Measurements from ENCODE around the gene LMX1B.

DNA sequence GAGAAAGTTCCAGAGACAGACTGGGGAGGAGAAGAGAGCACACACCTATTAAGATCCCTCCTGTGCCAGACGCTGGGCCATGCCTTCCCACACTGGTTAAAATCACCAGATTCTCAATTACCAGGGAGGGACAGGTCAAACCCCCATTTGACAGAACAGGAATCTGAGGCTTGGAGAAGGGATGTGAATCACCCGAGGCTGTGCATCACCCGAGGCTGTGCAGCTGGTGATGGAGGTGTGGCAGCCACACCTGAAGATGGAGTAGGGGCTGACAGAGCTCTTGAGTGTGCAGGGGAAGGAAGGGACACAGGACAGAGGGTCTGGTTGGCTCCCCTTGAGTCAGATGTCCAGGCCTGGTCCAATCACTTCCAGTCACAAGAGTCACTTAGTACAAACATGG is 70.6 kb downstream of the LMX1B start:
- TF ChIP-seq ZC3H10 (CRISPR knock-in tag; IDR thresholded peaks at IDR 0.05) (no peak), ZFP3 (CRISPR knock-in tag; IDR thresholded peaks at IDR 0.05) (no peak), ZFP30 (CRISPR knock-in tag; IDR thresholded peaks at IDR 0.05) (no peak), PATZ1 (CRISPR knock-in tag; IDR thresholded peaks at IDR 0.05; ENCODE audit: borderline replicate concordance) (no peak), ZNF565 (CRISPR knock-in tag; conservative IDR thresholded peaks at IDR 0.05; ENCODE audit: low read depth) (no peak), ZNF70 (CRISPR knock-in tag; IDR thresholded peaks at IDR 0.05) (no peak), TCF4 (CRISPR knock-in tag; IDR thresholded peaks at IDR 0.05; ENCODE audit: borderline replicate concordance) (no peak), TSHZ2 (CRISPR knock-in tag; IDR thresholded peaks at IDR 0.05) (no peak), ARNTL (CRISPR knock-in tag; IDR thresholded peaks at IDR 0.05; ENCODE audit: borderline replicate concordance, low read depth) (no peak), PPARA (CRISPR knock-in tag; IDR thresholded peaks at IDR 0.05; ENCODE audit: borderline replicate concordance) (no peak), OSR1 (CRISPR knock-in tag; IDR thresholded peaks at IDR 0.05) (no peak)
- TF ChIP-seq, protein P1, sequence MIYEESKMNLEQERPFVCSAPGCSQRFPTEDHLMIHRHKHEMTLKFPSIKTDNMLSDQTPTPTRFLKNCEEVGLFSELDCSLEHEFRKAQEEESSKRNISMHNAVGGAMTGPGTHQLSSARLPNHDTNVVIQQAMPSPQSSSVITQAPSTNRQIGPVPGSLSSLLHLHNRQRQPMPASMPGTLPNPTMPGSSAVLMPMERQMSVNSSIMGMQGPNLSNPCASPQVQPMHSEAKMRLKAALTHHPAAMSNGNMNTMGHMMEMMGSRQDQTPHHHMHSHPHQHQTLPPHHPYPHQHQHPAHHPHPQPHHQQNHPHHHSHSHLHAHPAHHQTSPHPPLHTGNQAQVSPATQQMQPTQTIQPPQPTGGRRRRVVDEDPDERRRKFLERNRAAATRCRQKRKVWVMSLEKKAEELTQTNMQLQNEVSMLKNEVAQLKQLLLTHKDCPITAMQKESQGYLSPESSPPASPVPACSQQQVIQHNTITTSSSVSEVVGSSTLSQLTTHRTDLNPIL (CRISPR knock-in tag; IDR thresholded peaks at IDR 0.05; ENCODE audit: low read depth): no peak

Data from SK-N-SH treated with all-trans-retinoic acid at 6 μM for 48 hours (cell line).